Measurements from ENCODE around the gene BIN1. TPM values are rescaled to one million over a fixed set of nuclear protein-coding genes. Genes with fewer than 3 reads are reported as not detected.
A peak's percentile ranks its signal among the peaks of the same experiment; 100 is the strongest.
"Not testable (repeated sequence)": the region's sequence is repeated elsewhere in the genome, so short reads cannot be mapped to it uniquely, and the experiment has no call there.

BIN1 gene
- total RNA-seq, 1 experiment from 2014 or later, result 87.5 TPM

DNA sequence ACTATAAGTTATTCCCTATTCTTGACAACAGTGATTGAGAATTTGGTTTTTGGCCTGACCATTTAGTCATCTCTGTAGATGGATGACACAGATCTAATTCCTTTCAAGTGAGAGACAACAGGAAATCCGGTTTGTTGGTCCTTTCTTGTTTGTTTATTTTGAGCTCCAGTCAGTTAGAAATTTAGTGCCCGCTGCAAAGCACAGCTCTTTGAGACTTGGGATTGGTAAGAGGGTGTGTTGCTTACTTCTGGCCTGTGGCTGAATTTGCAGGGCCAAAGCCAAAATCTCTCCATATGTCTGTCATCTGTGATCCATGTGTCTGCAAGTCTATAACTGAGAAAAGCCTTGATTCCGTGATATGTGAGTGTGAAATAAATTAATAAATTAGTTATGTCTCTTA lies 74.3 kb downstream of the BIN1 start:
- H3K27ac ChIP-seq, result no peak overlapping the region
- H3K27me3 ChIP-seq (ENCODE audit: insufficient read depth, low read depth), result no peaks in the 10 kb centered on the region
- ChIA-PET CTCF (no interaction called here), POLR2A (ENCODE audit: unreplicated experiment) (no interaction called here)
- H3K79me2 ChIP-seq (ENCODE audit: low read depth), result no peaks in the 10 kb centered on the region
- no TSS peak for BruUV-seq (replicated peaks)
- H3K36me3 ChIP-seq (ENCODE audit: low read depth), result no peaks in the 10 kb centered on the region
- no peaks in the 10 kb centered on the region for H3K9me3 ChIP-seq (ENCODE audit: insufficient read depth, low read depth)
- no peak overlapping the region for H3K4me2 ChIP-seq
- no peaks in the 10 kb centered on the region for H4K20me1 ChIP-seq (ENCODE audit: insufficient read depth)
- no peaks in the 10 kb centered on the region for H3K9me2 ChIP-seq (ENCODE audit: insufficient read depth)
- no peak overlapping the region for H3K4me3 ChIP-seq
- H3F3A ChIP-seq (ENCODE audit: insufficient read depth, low read depth), result no peaks in the 10 kb centered on the region
- no peaks in the 10 kb centered on the region for H3K4me1 ChIP-seq (replicated peaks; ENCODE audit: insufficient read depth)
- intact Hi-C loops (cut with micrococcal nuclease; ENCODE audit: unreplicated experiment), result no loop called here
- no peak for DNase-seq
- no peak overlapping the region for H2AFZ ChIP-seq
- no peak for TF ChIP-seq EZH2 (IDR thresholded peaks at IDR 0.05; ENCODE audit: low read depth)
- TF ChIP-seq, protein P1, sequence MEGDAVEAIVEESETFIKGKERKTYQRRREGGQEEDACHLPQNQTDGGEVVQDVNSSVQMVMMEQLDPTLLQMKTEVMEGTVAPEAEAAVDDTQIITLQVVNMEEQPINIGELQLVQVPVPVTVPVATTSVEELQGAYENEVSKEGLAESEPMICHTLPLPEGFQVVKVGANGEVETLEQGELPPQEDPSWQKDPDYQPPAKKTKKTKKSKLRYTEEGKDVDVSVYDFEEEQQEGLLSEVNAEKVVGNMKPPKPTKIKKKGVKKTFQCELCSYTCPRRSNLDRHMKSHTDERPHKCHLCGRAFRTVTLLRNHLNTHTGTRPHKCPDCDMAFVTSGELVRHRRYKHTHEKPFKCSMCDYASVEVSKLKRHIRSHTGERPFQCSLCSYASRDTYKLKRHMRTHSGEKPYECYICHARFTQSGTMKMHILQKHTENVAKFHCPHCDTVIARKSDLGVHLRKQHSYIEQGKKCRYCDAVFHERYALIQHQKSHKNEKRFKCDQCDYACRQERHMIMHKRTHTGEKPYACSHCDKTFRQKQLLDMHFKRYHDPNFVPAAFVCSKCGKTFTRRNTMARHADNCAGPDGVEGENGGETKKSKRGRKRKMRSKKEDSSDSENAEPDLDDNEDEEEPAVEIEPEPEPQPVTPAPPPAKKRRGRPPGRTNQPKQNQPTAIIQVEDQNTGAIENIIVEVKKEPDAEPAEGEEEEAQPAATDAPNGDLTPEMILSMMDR (conservative IDR thresholded peaks at IDR 0.05), result no peak

DNA sequence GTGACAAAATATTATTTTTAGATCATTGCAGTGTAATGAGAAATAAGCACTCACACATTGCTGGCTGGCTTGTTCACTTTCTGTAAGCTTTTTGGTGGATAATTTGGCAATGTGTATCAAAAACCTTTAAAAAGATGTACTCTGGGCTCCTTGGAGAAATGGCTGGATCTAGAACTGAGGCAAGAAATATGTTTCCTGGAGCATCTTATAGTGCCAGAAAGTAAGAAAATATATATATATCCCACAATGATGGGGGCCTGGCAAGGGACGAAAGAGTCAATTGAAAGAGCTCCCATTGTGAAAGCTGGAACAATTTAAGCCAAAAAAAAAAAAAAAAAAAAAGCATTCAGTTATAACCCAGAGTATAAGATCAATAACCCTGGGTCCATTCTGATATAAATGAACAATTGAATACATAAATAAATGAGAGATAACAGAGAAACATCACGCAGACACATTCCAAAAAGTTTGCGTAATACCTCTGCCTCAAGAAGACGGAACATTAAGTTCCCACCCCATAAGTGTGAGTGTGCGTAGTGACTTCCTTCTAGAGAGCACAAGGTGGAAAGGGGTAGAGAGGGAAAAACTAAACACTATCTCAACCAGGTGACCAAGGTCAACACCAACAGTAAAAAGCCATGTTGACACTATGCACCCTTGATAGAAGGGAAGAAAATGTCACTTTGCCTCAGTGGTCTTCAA lies 77.5 kb downstream of the BIN1 start:
- Histone ChIP-seq H3F3A (ENCODE audit: insufficient read depth, low read depth) (no peaks in the 10 kb centered on the region), H3K9me3 (ENCODE audit: insufficient read depth, low read depth) (no peaks in the 10 kb centered on the region), H4K20me1 (ENCODE audit: insufficient read depth) (no peaks in the 10 kb centered on the region), H3K36me3 (ENCODE audit: low read depth) (no peaks in the 10 kb centered on the region), H3K9me2 (ENCODE audit: insufficient read depth) (no peaks in the 10 kb centered on the region), H3K4me1 (replicated peaks; ENCODE audit: insufficient read depth) (no peaks in the 10 kb centered on the region), H3K27me3 (ENCODE audit: insufficient read depth, low read depth) (peaks cover 4% of the 10 kb centered on the region; the same call in 1 of the 2 replicates), H3K79me2 (ENCODE audit: low read depth) (no peaks in the 10 kb centered on the region), H3K27ac (no peak overlapping the region), H2AFZ (no peak overlapping the region), H3K4me3 (no peak overlapping the region), H3K4me2 (no peak overlapping the region)
- DNase-seq, result no peak
- ChIA-PET CTCF (no interaction called here), POLR2A (ENCODE audit: unreplicated experiment) (no interaction called here)
- TF ChIP-seq, protein P1 (conservative IDR thresholded peaks at IDR 0.05), result no peak
- TF ChIP-seq EZH2 (IDR thresholded peaks at IDR 0.05; ENCODE audit: low read depth), result no peak
- intact Hi-C loops (cut with micrococcal nuclease; ENCODE audit: unreplicated experiment), result no loop called here
- BruUV-seq (replicated peaks), result no TSS peak

DNA sequence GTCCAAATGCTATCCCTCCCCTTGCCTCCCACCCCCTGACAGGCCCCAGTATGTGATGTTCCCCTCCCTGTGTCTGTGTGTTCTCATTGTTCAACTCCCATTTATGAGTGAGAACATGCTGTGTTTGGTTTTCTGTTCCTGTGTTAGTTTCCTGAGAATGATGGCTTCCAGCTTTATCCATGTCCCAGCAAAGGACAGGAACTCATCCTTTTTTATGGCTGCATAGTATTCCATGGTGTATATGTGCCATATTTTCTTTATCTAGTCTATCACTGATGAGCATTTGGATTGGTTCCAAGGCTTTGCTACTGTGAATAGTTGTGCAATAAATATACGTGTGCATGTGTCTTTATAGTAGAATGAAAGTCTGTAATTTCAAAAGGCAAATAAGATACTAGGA lies 78.2 kb downstream of the BIN1 start:
- intact Hi-C loops (cut with micrococcal nuclease; ENCODE audit: unreplicated experiment); H3K4me1 ChIP-seq (replicated peaks; ENCODE audit: insufficient read depth); H3K4me2 ChIP-seq; H3K27ac ChIP-seq; H3K79me2 ChIP-seq (ENCODE audit: low read depth); H3K4me3 ChIP-seq; BruUV-seq (replicated peaks); DNase-seq; H3F3A ChIP-seq (ENCODE audit: insufficient read depth, low read depth); H4K20me1 ChIP-seq (ENCODE audit: insufficient read depth); H3K9me2 ChIP-seq (ENCODE audit: insufficient read depth); POLR2A ChIA-PET (ENCODE audit: unreplicated experiment); H2AFZ ChIP-seq; H3K27me3 ChIP-seq (ENCODE audit: insufficient read depth, low read depth); H3K36me3 ChIP-seq (ENCODE audit: low read depth); H3K9me3 ChIP-seq (ENCODE audit: insufficient read depth, low read depth); CTCF ChIA-PET: not testable (repeated sequence)

DNA sequence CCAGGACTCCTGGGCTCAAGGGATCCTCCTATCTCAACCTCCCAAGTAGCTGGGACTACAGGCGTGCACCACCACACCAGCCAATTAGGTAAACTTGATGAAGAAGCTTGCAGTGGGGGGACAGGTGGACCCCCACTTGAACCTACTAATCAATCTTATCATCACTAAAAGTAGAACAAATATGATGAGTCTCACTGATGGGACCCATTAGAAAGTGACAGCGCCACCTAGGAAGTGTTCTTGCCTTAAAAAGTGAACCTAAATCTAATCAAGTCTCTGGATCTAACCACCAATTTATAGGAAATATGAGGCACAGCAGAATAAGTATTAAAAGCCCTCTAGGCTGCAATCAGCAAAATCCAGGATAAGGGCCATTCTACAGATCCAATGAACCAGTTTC lies 79.2 kb downstream of the BIN1 start:
- no peak overlapping the region for H3K27ac ChIP-seq
- H3K4me3 ChIP-seq, result no peak overlapping the region
- H3K79me2 ChIP-seq (ENCODE audit: low read depth), result no peaks in the 10 kb centered on the region
- H4K20me1 ChIP-seq (ENCODE audit: insufficient read depth), result no peaks in the 10 kb centered on the region
- H3K9me2 ChIP-seq (ENCODE audit: insufficient read depth), result no peaks in the 10 kb centered on the region
- H3K4me1 ChIP-seq (replicated peaks; ENCODE audit: insufficient read depth), result no peaks in the 10 kb centered on the region
- intact Hi-C loops (cut with micrococcal nuclease; ENCODE audit: unreplicated experiment), result no loop called here
- ChIA-PET CTCF (no interaction called here), POLR2A (ENCODE audit: unreplicated experiment) (no interaction called here)
- no peaks in the 10 kb centered on the region for H3K36me3 ChIP-seq (ENCODE audit: low read depth)
- no peaks in the 10 kb centered on the region for H3F3A ChIP-seq (ENCODE audit: insufficient read depth, low read depth)
- H2AFZ ChIP-seq, result no peak overlapping the region
- H3K4me2 ChIP-seq, result no peak overlapping the region
- DNase-seq, result no peak
- H3K27me3 ChIP-seq (ENCODE audit: insufficient read depth, low read depth), result peaks cover 4% of the 10 kb centered on the region; the same call in 1 of the 2 replicates
- H3K9me3 ChIP-seq (ENCODE audit: insufficient read depth, low read depth), result peaks cover 6% of the 10 kb centered on the region; the same call in 1 of the 2 replicates
- TF ChIP-seq EZH2 (IDR thresholded peaks at IDR 0.05; ENCODE audit: low read depth), result no peak
- TF ChIP-seq, protein P1 (conservative IDR thresholded peaks at IDR 0.05), result peak; percentile 56
- BruUV-seq (replicated peaks), result no TSS peak

Data from PC-9 (cell line).